HepG2 (cell line): ENCODE data around the gene NSUN2. TPM values are rescaled to one million over a fixed set of nuclear protein-coding genes. Genes with fewer than 3 reads are reported as not detected.

ENCODE experiments used
- ATAC-seq: fragments of 200-7000 bp; cut with Tn5 transposase; 3 replicates; pipeline ENCODE4 v1.9.1; 2020; ENCODE audit warnings: mild to moderate bottlenecking, moderate library complexity
- BruUV-seq: library from RNA; stranded (reverse); fragments of 400-500 nt; replicated peaks from 2 replicates; lab custom pipeline; 2021; lab: Mats Ljungman, UMichigan
- CTCF ChIA-PET: fragments of 300-600 bp; formaldehyde crosslinking; extraction: SDS; loops from one replicate; lab custom pipeline; 2021; ENCODE audit warnings: low total read pairs, inconsistent platforms, low intra/inter-chr PET ratio; lab: Yijun Ruan, JAX
- POLR2A ChIA-PET: fragments of 350-600 bp; sonication (Branson Sonifier 250); formaldehyde crosslinking; loops from one replicate; lab custom pipeline; 2020; ENCODE audit warnings: antibody characterized with exemption, inconsistent platforms; lab: Yijun Ruan, JAX
- DNase-seq: peaks from one replicate; pipeline ENCODE4 v3.0.0-alpha.2; 2015; ENCODE audit warnings: low spot score
- FAIRE-seq: peaks from 3 replicates; lab custom pipeline; 2011; peaks lifted over from hg19 to GRCh38; lab: Jason Lieb, UNC
- H2AFZ ChIP-seq: one replicate; pipeline ENCODE4 v1.6.1; 2011; ENCODE audit warnings: low read length, inconsistent platforms
- H3K27ac ChIP-seq: fragments of 300-600 bp; 3 replicates; pipeline ENCODE4 v1.8.0; 2011; ENCODE audit warnings: mixed run types, mild to moderate bottlenecking, mixed read lengths, low read length, inconsistent platforms; ENCODE audit not compliant: insufficient read depth; ENCODE audit errors: extremely low read length
- H3K27me3 ChIP-seq, 2 experiments: fragments of 200-600 bp in 1 of 2; 2 replicates in 1 of 2; 3 replicates in 1 of 2; pipeline versions ENCODE4 v1.6.0 to v1.8.0; 2011; ENCODE audit warnings: low read length in 2 of 2, mild to moderate bottlenecking in 2 of 2, moderate library complexity in 2 of 2, inconsistent platforms in 1 of 2; ENCODE audit not compliant: insufficient read depth in 2 of 2, control insufficient read depth in 1 of 2
- H3K36me3 ChIP-seq, 2 experiments: fragments of 200-600 bp in 1 of 2; replicated peaks in 1 of 2; 2 replicates in 1 of 2; 3 replicates in 1 of 2; pipeline versions ENCODE4 v1.5.1 to v1.8.0; 2011; ENCODE audit warnings: low read length in 2 of 2, inconsistent platforms in 1 of 2; ENCODE audit not compliant: insufficient read depth in 2 of 2, control insufficient read depth in 1 of 2
- H3K4me1 ChIP-seq: 2 replicates; pipeline ENCODE4 v1.5.1; 2012; ENCODE audit warnings: low read length, inconsistent platforms; ENCODE audit not compliant: insufficient read depth
- H3K4me2 ChIP-seq: 2 replicates; pipeline ENCODE4 v1.6.0; 2011; ENCODE audit warnings: low read depth, low read length, inconsistent platforms
- H3K4me3 ChIP-seq, 3 experiments: fragments of 200-600 bp in 1 of 3; sonication (generic), shearing (Covaris generic) in 1 of 3; replicated peaks in 1 of 3; 2 replicates each; pipeline ENCODE4 v1.5.1; 2011 to 2016; ENCODE audit warnings: low read length in 3 of 3, inconsistent platforms in 2 of 3, low read depth in 2 of 3, mild to moderate bottlenecking in 2 of 3, control low read depth in 1 of 3, mixed read lengths in 1 of 3; ENCODE audit not compliant: insufficient read depth in 1 of 3
- H3K79me2 ChIP-seq: one replicate; pipeline ENCODE4 v1.6.1; 2011; ENCODE audit warnings: low read length, inconsistent platforms; ENCODE audit not compliant: insufficient read depth
- H3K9ac ChIP-seq: 2 replicates; pipeline ENCODE4 v1.6.0; 2011; ENCODE audit warnings: mild to moderate bottlenecking, low read depth, low read length, inconsistent platforms; ENCODE audit not compliant: insufficient read depth
- H3K9me3 ChIP-seq: 2 replicates; pipeline ENCODE4 v1.5.1; 2012; ENCODE audit warnings: mild to moderate bottlenecking, low read length
- H4K20me1 ChIP-seq: 2 replicates; pipeline ENCODE4 v1.6.0; 2011; ENCODE audit warnings: inconsistent platforms, mild to moderate bottlenecking, low read length, moderate library complexity; ENCODE audit not compliant: insufficient read depth
- CENPT ChIP-seq: sonication (generic); formaldehyde crosslinking; IDR thresholded peaks from 2 replicates; pipeline ENCODE4 v1.8.0; 2022; ENCODE audit warnings: low read depth, mild to moderate bottlenecking, moderate library complexity, missing genetic modification reagents
- FOSL2 ChIP-seq: sonication (generic); formaldehyde crosslinking; IDR thresholded peaks from 2 replicates; pipeline ENCODE4 v1.4.0; 2020; ENCODE audit warnings: missing genetic modification reagents
- FOXO4 ChIP-seq: sonication (generic); formaldehyde crosslinking; conservative IDR thresholded peaks from 2 replicates; pipeline ENCODE4 v1.8.1; 2023; ENCODE audit warnings: missing genetic modification reagents
- HOXA3 ChIP-seq: sonication (generic); formaldehyde crosslinking; IDR thresholded peaks from 2 replicates; pipeline ENCODE4 v1.5.0; 2020; ENCODE audit warnings: missing genetic modification reagents
- NCOA2 ChIP-seq: sonication (generic); formaldehyde crosslinking; IDR thresholded peaks from 2 replicates; pipeline ENCODE4 v1.8.0; 2022; ENCODE audit warnings: inconsistent platforms
- PBX2 ChIP-seq: IDR thresholded peaks from 2 replicates; pipeline ENCODE4 v1.6.1; 2016; ENCODE audit warnings: control low read depth
- SAP130 ChIP-seq: IDR thresholded peaks from 2 replicates; pipeline ENCODE4 v1.6.1; 2016; ENCODE audit warnings: low read depth
- ZNF136 ChIP-seq: sonication (generic); formaldehyde crosslinking; IDR thresholded peaks from 2 replicates; pipeline ENCODE4 v1.8.1; 2022; ENCODE audit warnings: low read depth, mild to moderate bottlenecking, moderate library complexity, missing genetic modification reagents
- ZNF484 ChIP-seq: sonication (generic); formaldehyde crosslinking; IDR thresholded peaks from 2 replicates; pipeline ENCODE4 v1.5.1; 2020; ENCODE audit warnings: mild to moderate bottlenecking, low read depth, missing genetic modification reagents, borderline replicate concordance
- ZNF562 ChIP-seq: sonication (generic); formaldehyde crosslinking; IDR thresholded peaks from 2 replicates; pipeline ENCODE4 v1.8.0; 2022; ENCODE audit warnings: missing genetic modification reagents, borderline replicate concordance
- WGBS: methylation state at CpG from one replicate; pipeline ENCODE4 v1.1.6; 2017; ENCODE audit warnings: low lambda C conversion rate; 5-methylcytosine and 5-hydroxymethylcytosine counted together
- in situ Hi-C: cut with HindIII; loops from 2 replicates; pipeline ENCODE4 v1.10.0; 2017; ENCODE audit warnings: low pct_unique_long_range_greater_than_20kb; ENCODE audit not compliant: extremely low pct_ligation_motif_present
- intact Hi-C: fragments of 100-400 bp; cut with micrococcal nuclease; formaldehyde crosslinking; loops from one replicate; pipeline ENCODE4 v1.10.0; 2022; ENCODE audit not compliant: unreplicated experiment
- polyA plus RNA-seq, 8 experiments: library from polyadenylated mRNA; depleted of rRNA in 3 of 8; stranded (reverse) in 7 of 8; unstranded in 1 of 8; fragments of >200 nt; fragmentation: Illumina TruSeq in 4 of 8; extraction: Trizol in 4 of 8; gene quantifications; 2 replicates each; pipeline versions ENCODE4 v1.2.1 to v1.2.3, GENCODE V29; 2011 to 2016; ENCODE audit warnings: low read depth in 4 of 8, missing spikeins in 1 of 8, mixed read lengths in 1 of 8; ENCODE audit not compliant: insufficient read depth in 1 of 8
- total RNA-seq, 5 experiments: library from RNA; depleted of rRNA; stranded (reverse); fragments of >200 nt; fragmentation: Illumina TruSeq; extraction: Trizol; gene quantifications; 2 replicates each; pipeline ENCODE4 v1.2.3, GENCODE V29; 2016; ENCODE audit warnings: low read depth in 1 of 5
- TF ChIP-seq, protein P1 (sequence below): sonication (generic); formaldehyde crosslinking; IDR thresholded peaks from 2 replicates; pipeline ENCODE4 v1.4.0; 2020; ENCODE audit warnings: missing genetic modification reagents, borderline replicate concordance
- TF ChIP-seq, protein P2 (sequence below): IDR thresholded peaks from 2 replicates; pipeline ENCODE4 v1.6.1; 2016; ENCODE audit warnings: low read depth
- TF ChIP-seq, protein P3 (sequence below): IDR thresholded peaks from 2 replicates; pipeline ENCODE4 v1.6.1; 2016; ENCODE audit warnings: missing genetic modification reagents, missing compliant biosample characterization
- TF ChIP-seq, protein P4 (sequence below): sonication (generic); formaldehyde crosslinking; IDR thresholded peaks from 2 replicates; pipeline ENCODE4 v1.5.0; 2020; ENCODE audit warnings: mild to moderate bottlenecking, missing genetic modification reagents

The NSUN2 gene
- total and polyA plus RNA-seq, 2 of the 13 experiments (the other 11 are each of a cell fraction or from before 2014, with no cell fraction given) = 51.7 to 69.1 TPM

DNA sequence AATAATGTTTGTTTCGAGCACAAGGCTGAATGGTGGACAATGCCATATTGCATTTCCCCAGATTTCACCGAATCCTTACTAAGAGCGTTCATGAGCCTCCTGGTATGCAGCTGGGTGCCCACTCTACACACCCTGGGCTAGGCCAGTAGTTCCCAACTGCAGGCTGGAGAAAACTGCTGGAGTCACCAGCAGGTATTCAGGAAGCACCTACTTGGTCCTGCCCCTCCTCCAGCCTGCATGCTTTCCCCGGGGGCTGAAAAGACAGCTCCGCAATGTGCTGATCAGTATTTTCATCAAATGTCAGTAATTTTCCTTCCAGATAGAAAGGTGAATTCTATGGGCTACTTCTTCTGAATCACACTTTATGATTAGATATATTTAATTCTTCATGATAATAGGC is 34.8 kb upstream of the NSUN2 start:
- no peak for DNase-seq
- Histone ChIP-seq H3K9me3 (no peaks in the 10 kb centered on the region), H3K9ac (no peak overlapping the region), H3K4me3 (no peak overlapping the region), H3K36me3 (peaks cover 0 to 1% of the 10 kb centered on the region in 2 experiments; a peak in 1 of 5 replicates), H3K79me2 (no peaks in the 10 kb centered on the region), H3K4me1 (no peaks in the 10 kb centered on the region), H4K20me1 (no peaks in the 10 kb centered on the region), H3K27ac (no peak overlapping the region), H3K4me2 (no peak overlapping the region), H3K27me3 (no peaks in the 10 kb centered on the region), H2AFZ (no peak overlapping the region)
- intact Hi-C loops (no loop called here), in situ Hi-C loops (no loop called here)
- CTCF ChIA-PET = no interaction called here
- 90% methylated on average over 5 of the region's 5 CpGs for WGBS
- POLR2A ChIA-PET = no interaction called here
- BruUV-seq = no TSS peak
- no peak for ATAC-seq
- FAIRE-seq = no peak
- TF ChIP-seq, protein P1, sequence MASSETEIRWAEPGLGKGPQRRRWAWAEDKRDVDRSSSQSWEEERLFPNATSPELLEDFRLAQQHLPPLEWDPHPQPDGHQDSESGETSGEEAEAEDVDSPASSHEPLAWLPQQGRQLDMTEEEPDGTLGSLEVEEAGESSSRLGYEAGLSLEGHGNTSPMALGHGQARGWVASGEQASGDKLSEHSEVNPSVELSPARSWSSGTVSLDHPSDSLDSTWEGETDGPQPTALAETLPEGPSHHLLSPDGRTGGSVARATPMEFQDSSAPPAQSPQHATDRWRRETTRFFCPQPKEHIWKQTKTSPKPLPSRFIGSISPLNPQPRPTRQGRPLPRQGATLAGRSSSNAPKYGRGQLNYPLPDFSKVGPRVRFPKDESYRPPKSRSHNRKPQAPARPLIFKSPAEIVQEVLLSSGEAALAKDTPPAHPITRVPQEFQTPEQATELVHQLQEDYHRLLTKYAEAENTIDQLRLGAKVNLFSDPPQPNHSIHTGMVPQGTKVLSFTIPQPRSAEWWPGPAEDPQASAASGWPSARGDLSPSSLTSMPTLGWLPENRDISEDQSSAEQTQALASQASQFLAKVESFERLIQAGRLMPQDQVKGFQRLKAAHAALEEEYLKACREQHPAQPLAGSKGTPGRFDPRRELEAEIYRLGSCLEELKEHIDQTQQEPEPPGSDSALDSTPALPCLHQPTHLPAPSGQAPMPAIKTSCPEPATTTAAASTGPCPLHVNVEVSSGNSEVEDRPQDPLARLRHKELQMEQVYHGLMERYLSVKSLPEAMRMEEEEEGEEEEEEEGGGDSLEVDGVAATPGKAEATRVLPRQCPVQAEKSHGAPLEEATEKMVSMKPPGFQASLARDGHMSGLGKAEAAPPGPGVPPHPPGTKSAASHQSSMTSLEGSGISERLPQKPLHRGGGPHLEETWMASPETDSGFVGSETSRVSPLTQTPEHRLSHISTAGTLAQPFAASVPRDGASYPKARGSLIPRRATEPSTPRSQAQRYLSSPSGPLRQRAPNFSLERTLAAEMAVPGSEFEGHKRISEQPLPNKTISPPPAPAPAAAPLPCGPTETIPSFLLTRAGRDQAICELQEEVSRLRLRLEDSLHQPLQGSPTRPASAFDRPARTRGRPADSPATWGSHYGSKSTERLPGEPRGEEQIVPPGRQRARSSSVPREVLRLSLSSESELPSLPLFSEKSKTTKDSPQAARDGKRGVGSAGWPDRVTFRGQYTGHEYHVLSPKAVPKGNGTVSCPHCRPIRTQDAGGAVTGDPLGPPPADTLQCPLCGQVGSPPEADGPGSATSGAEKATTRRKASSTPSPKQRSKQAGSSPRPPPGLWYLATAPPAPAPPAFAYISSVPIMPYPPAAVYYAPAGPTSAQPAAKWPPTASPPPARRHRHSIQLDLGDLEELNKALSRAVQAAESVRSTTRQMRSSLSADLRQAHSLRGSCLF (CRISPR knock-in tag) = no peak
- TF ChIP-seq FOSL2 (no peak), NCOA2 (CRISPR knock-in tag) (no peak), HOXA3 (CRISPR knock-in tag) (no peak), CENPT (CRISPR knock-in tag) (no peak), SAP130 (CRISPR knock-in tag) (no peak), PBX2 (CRISPR knock-in tag) (no peak), ZNF562 (CRISPR knock-in tag) (no peak), ZNF484 (CRISPR knock-in tag) (no peak), ZNF136 (CRISPR knock-in tag) (no peak), FOXO4 (CRISPR knock-in tag) (no peak)
- TF ChIP-seq, protein P2, sequence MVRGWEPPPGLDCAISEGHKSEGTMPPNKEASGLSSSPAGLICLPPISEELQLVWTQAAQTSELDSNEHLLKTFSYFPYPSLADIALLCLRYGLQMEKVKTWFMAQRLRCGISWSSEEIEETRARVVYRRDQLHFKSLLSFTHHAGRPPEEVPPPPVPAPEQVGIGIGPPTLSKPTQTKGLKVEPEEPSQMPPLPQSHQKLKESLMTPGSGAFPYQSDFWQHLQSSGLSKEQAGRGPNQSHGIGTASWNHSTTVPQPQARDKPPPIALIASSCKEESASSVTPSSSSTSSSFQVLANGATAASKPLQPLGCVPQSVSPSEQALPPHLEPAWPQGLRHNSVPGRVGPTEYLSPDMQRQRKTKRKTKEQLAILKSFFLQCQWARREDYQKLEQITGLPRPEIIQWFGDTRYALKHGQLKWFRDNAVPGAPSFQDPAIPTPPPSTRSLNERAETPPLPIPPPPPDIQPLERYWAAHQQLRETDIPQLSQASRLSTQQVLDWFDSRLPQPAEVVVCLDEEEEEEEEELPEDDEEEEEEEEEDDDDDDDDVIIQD (CRISPR knock-in tag) = no peak
- TF ChIP-seq, protein P3, sequence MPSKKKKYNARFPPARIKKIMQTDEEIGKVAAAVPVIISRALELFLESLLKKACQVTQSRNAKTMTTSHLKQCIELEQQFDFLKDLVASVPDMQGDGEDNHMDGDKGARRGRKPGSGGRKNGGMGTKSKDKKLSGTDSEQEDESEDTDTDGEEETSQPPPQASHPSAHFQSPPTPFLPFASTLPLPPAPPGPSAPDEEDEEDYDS = no peak
- TF ChIP-seq, protein P4, sequence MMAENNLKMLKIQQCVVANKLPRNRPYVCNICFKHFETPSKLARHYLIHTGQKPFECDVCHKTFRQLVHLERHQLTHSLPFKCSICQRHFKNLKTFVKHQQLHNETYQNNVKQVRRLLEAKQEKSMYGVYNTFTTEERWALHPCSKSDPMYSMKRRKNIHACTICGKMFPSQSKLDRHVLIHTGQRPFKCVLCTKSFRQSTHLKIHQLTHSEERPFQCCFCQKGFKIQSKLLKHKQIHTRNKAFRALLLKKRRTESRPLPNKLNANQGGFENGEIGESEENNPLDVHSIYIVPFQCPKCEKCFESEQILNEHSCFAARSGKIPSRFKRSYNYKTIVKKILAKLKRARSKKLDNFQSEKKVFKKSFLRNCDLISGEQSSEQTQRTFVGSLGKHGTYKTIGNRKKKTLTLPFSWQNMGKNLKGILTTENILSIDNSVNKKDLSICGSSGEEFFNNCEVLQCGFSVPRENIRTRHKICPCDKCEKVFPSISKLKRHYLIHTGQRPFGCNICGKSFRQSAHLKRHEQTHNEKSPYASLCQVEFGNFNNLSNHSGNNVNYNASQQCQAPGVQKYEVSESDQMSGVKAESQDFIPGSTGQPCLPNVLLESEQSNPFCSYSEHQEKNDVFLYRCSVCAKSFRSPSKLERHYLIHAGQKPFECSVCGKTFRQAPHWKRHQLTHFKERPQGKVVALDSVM (CRISPR knock-in tag) = no peak
